Calu3 (cell line): Measurements from ENCODE around the gene BMP6. TPM values are rescaled to one million over a fixed set of nuclear protein-coding genes. Genes with fewer than 3 reads are reported as not detected.

Source experiments
- BruUV-seq: library from RNA; stranded (reverse); fragments of 400-500 nt; replicated peaks from 2 replicates; lab custom pipeline; 2021; lab: Mats Ljungman, UMichigan
- CTCF ChIA-PET: fragments of 300-600 bp; sonication (Branson Sonifier 250); formaldehyde crosslinking; loops from one replicate; lab custom pipeline; 2022; ENCODE audit warnings: antibody characterized with exemption; lab: Charles Lee
- DNase-seq: peaks from one replicate; pipeline ENCODE4 v3.0.0; 2022
- H3K27ac Mint-ChIP-seq: one replicate; pipeline ENCODE4 v1.8.0; 2022; ENCODE audit warnings: mixed read lengths; ENCODE audit not compliant: unreplicated experiment
- H3K27me3 Mint-ChIP-seq: one replicate; pipeline ENCODE4 v1.8.0; 2022; ENCODE audit warnings: mixed read lengths; ENCODE audit not compliant: unreplicated experiment
- H3K36me3 Mint-ChIP-seq: one replicate; pipeline ENCODE4 v1.8.0; 2022; ENCODE audit warnings: mild to moderate bottlenecking, moderate library complexity, mixed read lengths; ENCODE audit not compliant: insufficient read depth, unreplicated experiment
- H3K4me1 Mint-ChIP-seq: one replicate; pipeline ENCODE4 v1.8.0; 2022; ENCODE audit warnings: mild to moderate bottlenecking, low read depth, mixed read lengths; ENCODE audit not compliant: unreplicated experiment
- H3K4me3 Mint-ChIP-seq: one replicate; pipeline ENCODE4 v1.8.0; 2022; ENCODE audit warnings: mild to moderate bottlenecking, low read depth, moderate library complexity, mixed read lengths; ENCODE audit not compliant: unreplicated experiment
- H3K9me3 Mint-ChIP-seq: one replicate; pipeline ENCODE4 v1.8.0; 2022; ENCODE audit warnings: low read depth, mixed read lengths; ENCODE audit not compliant: unreplicated experiment
- CTCF ChIP-seq: fragments of 200-600 bp; IDR thresholded peaks from one replicate; pipeline ENCODE4 v1.8.0; 2022; ENCODE audit warnings: antibody characterized with exemption; ENCODE audit not compliant: unreplicated experiment
- intact Hi-C: fragments of 100-400 bp; cut with micrococcal nuclease; formaldehyde crosslinking; loops from one replicate; pipeline ENCODE4 v1.10.0; 2022; ENCODE audit not compliant: unreplicated experiment
- total RNA-seq: library from RNA; stranded (reverse); gene quantifications from 2 replicates; pipeline ENCODE4 v1.2.3, GENCODE V29; 2022

The BMP6 gene
- total RNA-seq, 1 experiment from 2014 or later: 0.17 TPM

- intact Hi-C loops: no loop called here
- DNase-seq: no peak
- peaks cover 18% of the 10 kb centered on the region for H3K36me3 Mint-ChIP-seq
- H3K4me3 Mint-ChIP-seq: no peak overlapping the region
- H3K4me1 Mint-ChIP-seq: peaks cover 8% of the 10 kb centered on the region
- H3K27ac Mint-ChIP-seq: peak overlapping the region; percentile 31
- no peaks in the 10 kb centered on the region for H3K27me3 Mint-ChIP-seq
- no peaks in the 10 kb centered on the region for H3K9me3 Mint-ChIP-seq
- no TSS peak for BruUV-seq
- CTCF ChIA-PET: no interaction called here
- TF ChIP-seq CTCF: no peak
These were observed 178.9 kb downstream of the BMP6 start for GRCh38 chr6:7904654-7905319.

GRCh38 chr6:7905416-7905815 lies 179.5 kb downstream of the BMP6 start:
- CTCF ChIA-PET: no interaction called here
- Mint-ChIP-seq H3K27me3 (no peaks in the 10 kb centered on the region), H3K4me3 (no peak overlapping the region), H3K9me3 (no peaks in the 10 kb centered on the region), H3K4me1 (peaks cover 8% of the 10 kb centered on the region), H3K27ac (no peak overlapping the region), H3K36me3 (peaks cover 19% of the 10 kb centered on the region)
- no peak for DNase-seq
- no TSS peak for BruUV-seq
- intact Hi-C loops: no loop called here
- TF ChIP-seq CTCF: no peak

GRCh38 chr6:7906741-7907140 lies 180.8 kb downstream of the BMP6 start:
- Mint-ChIP-seq H3K27ac (no peak overlapping the region), H3K27me3 (no peaks in the 10 kb centered on the region), H3K4me3 (no peak overlapping the region), H3K36me3 (peaks cover 25% of the 10 kb centered on the region), H3K4me1 (peaks cover 8% of the 10 kb centered on the region), H3K9me3 (no peaks in the 10 kb centered on the region)
- no TSS peak for BruUV-seq
- TF ChIP-seq CTCF: no peak
- no peak for DNase-seq
- intact Hi-C loops: no loop called here
- CTCF ChIA-PET: interaction anchor here (0.7 kb wide), 1 partner anchor 29 kb away, joined by 5 read pairs; no protein-coding TSS in a partner anchor

- H3K9me3 Mint-ChIP-seq: no peaks in the 10 kb centered on the region
- no peak for DNase-seq
- H3K4me3 Mint-ChIP-seq: no peak overlapping the region
- H3K27ac Mint-ChIP-seq: no peak overlapping the region
- CTCF ChIA-PET: no interaction called here
- BruUV-seq: no TSS peak
- H3K4me1 Mint-ChIP-seq: peaks cover 8% of the 10 kb centered on the region
- H3K27me3 Mint-ChIP-seq: no peaks in the 10 kb centered on the region
- H3K36me3 Mint-ChIP-seq: peaks cover 25% of the 10 kb centered on the region
- intact Hi-C loops: no loop called here
- no peak for TF ChIP-seq CTCF
These were observed 181.3 kb downstream of the BMP6 start for GRCh38 chr6:7907159-7907558.
